T-helper 1 cell treated with Interleukin-12 subunit alpha and Interleukin-12 subunit beta and Interleukin-4 antibody, amounts not matched to agents 30 μg/mL and 1 μg/mL, for 36 hours (primary cell): ENCODE measurements around the gene MLF2.
"Not testable (repeated sequence)": the region's sequence is repeated elsewhere in the genome, so short reads cannot be mapped to it uniquely, and the experiment has no call there.

ENCODE experiments used
- H3K27ac Mint-ChIP-seq: one replicate; pipeline ENCODE4 v1.8.0; 2021; ENCODE audit warnings: mild to moderate bottlenecking, mixed read lengths
- H3K27me3 Mint-ChIP-seq: one replicate; pipeline ENCODE4 v1.8.0; 2021; ENCODE audit warnings: low read depth, mixed read lengths
- H3K36me3 Mint-ChIP-seq: one replicate; pipeline ENCODE4 v1.8.0; 2021; ENCODE audit warnings: low read depth, mixed read lengths
- H3K4me1 Mint-ChIP-seq: one replicate; pipeline ENCODE4 v1.8.0; 2021; ENCODE audit warnings: low read depth, mixed read lengths
- H3K4me3 Mint-ChIP-seq: one replicate; pipeline ENCODE4 v1.8.0; 2021; ENCODE audit warnings: mild to moderate bottlenecking, moderate library complexity, mixed read lengths
- H3K9me3 Mint-ChIP-seq: one replicate; pipeline ENCODE4 v1.8.0; 2021; ENCODE audit warnings: mixed read lengths

Gene MLF2

GRCh38 chr12:6708351-6708750, 44.6 kb downstream of the MLF2 start:
- not testable (repeated sequence) for H3K9me3 Mint-ChIP-seq, H3K27ac Mint-ChIP-seq, H3K36me3 Mint-ChIP-seq, H3K4me3 Mint-ChIP-seq, H3K4me1 Mint-ChIP-seq
- H3K27me3 Mint-ChIP-seq, result peaks cover 26% of the 10 kb centered on the region

DNA sequence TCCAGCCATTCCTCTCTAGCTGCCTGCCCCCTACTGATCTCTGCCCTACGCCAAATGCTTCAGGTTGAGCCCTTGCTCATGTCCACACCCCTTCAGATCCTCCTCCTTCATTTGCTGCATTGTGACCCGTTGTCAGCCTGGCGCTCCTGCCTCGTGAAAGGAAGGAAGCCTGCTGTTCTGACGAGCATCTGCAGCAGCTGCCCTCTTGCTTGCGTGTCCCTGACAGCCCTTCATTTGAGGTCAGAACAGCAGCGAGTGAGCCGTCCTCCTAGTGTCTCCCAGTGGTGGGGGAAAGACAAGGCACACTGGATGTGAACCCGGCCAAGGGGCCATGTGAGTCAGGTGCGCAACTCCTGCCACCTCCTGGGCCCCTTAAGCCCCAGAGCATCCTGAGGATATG, 49.3 kb downstream of the MLF2 start:
- peak overlapping the region; percentile 2 for H3K4me3 Mint-ChIP-seq
- no peak overlapping the region for H3K27ac Mint-ChIP-seq
- H3K27me3 Mint-ChIP-seq, result peaks cover 61% of the 10 kb centered on the region
- no peaks in the 10 kb centered on the region for H3K9me3 Mint-ChIP-seq
- H3K4me1 Mint-ChIP-seq, result peaks cover 22% of the 10 kb centered on the region
- no peaks in the 10 kb centered on the region for H3K36me3 Mint-ChIP-seq

- no peaks in the 10 kb centered on the region for H3K9me3 Mint-ChIP-seq
- peaks cover 80% of the 10 kb centered on the region for H3K27me3 Mint-ChIP-seq
- H3K4me3 Mint-ChIP-seq, result peak overlapping the region; percentile 51
- no peaks in the 10 kb centered on the region for H3K36me3 Mint-ChIP-seq
- no peak overlapping the region for H3K27ac Mint-ChIP-seq
- peaks cover 25% of the 10 kb centered on the region for H3K4me1 Mint-ChIP-seq
These were observed 51.7 kb downstream of the MLF2 start for GRCh38 chr12:6701078-6701768.

GRCh38 chr12:6700646-6701051, 52.3 kb downstream of the MLF2 start, which contains the start of gene PIANP:
Gene PIANP (minus strand): TSS chr12:6700815. CDS start chr12:6698061, 2,754 bp downstream.
- Mint-ChIP-seq H3K4me3 (peak within 1 kb of the TSS; percentile 77), H3K27ac (no peak within 1 kb of the TSS), H3K4me1 (peaks cover 25% of the 10 kb centered on the region), H3K9me3 (no peaks in the 10 kb centered on the region), H3K36me3 (no peaks in the 10 kb centered on the region), H3K27me3 (peaks cover 80% of the 10 kb centered on the region)

DNA sequence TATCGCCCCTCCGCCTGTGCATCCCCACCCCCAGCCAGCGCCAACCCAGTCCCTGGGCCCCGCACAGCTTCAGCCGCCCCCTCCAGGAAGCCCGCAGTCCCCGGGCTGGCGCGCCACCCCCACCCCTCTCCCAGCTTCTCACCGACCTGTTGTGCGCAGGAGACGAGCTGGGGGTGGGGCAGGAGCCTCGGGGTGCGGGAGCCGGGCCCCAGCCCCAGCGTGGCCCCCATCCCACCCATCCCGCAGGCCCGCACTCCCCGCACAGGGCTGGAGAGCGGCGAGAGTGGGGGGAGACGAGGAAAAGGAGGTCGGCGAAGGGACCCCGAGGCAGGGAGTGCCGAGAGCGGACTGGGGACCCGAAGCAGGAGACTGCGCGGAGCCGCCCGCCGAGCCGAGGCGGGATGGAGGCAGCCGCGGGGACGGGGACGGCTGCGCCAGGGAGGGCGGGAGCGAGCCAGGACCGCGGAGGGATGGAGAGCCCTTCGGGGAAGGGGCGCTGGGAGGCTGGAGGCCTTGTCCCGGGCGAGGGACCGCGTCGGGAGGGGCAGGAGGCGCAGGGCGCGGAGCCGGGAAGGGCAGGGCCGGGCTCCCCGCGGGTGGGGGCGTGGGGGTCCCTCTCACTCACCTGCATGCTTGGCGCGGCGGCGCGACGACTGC, 52.8 kb downstream of the MLF2 start:
- Mint-ChIP-seq H3K4me3 (peak overlapping the region; percentile 77), H3K9me3 (no peaks in the 10 kb centered on the region), H3K36me3 (no peaks in the 10 kb centered on the region), H3K27me3 (peaks cover 76% of the 10 kb centered on the region), H3K27ac (no peak overlapping the region), H3K4me1 (peaks cover 25% of the 10 kb centered on the region)

- Mint-ChIP-seq H3K27ac (no peak overlapping the region), H3K36me3 (no peaks in the 10 kb centered on the region), H3K27me3 (peaks cover 69% of the 10 kb centered on the region)
These were observed 53.5 kb downstream of the MLF2 start for GRCh38 chr12:6699259-6699988.

GRCh38 chr12:6698352-6699046, 54.4 kb downstream of the MLF2 start:
- H3K27ac Mint-ChIP-seq, result no peak overlapping the region
- peaks cover 60% of the 10 kb centered on the region for H3K27me3 Mint-ChIP-seq
- no peaks in the 10 kb centered on the region for H3K36me3 Mint-ChIP-seq
- peaks cover 23% of the 10 kb centered on the region for H3K4me1 Mint-ChIP-seq
- no peaks in the 10 kb centered on the region for H3K9me3 Mint-ChIP-seq
- H3K4me3 Mint-ChIP-seq, result no peak overlapping the region

More at GRCh38 chr12:6699259-6699988, 53.5 kb downstream of the MLF2 start:
- Mint-ChIP-seq H3K4me3 (peak overlapping the region; percentile 77), H3K9me3 (no peaks in the 10 kb centered on the region), H3K4me1 (peaks cover 25% of the 10 kb centered on the region)
